Neural cell (in vitro differentiated cells): Measurements from ENCODE around the gene DNAH5. TPM values are rescaled to one million over a fixed set of nuclear protein-coding genes. Genes with fewer than 3 reads are reported as not detected.
A peak's percentile ranks its signal among the peaks of the same experiment; 100 is the strongest.

Experiments
- H2AFZ ChIP-seq: fragments of 200-600, 300-800 bp; sonication (generic), shearing (Covaris generic); 2 replicates; pipeline ENCODE4 v1.6.0; 2014; ENCODE audit warnings: low read depth, mild to moderate bottlenecking, antibody characterized with exemption, low read length, moderate library complexity
- H3F3A ChIP-seq: fragments of 200-600 bp; shearing (Covaris generic); 2 replicates; pipeline ENCODE4 v1.6.1; 2016; ENCODE audit warnings: mild to moderate bottlenecking, moderate library complexity, mixed read lengths, antibody characterized with exemption, low read length; ENCODE audit not compliant: insufficient read depth, poor library complexity, severe bottlenecking
- H3K27ac ChIP-seq: fragments of 200-600, 300-800 bp; sonication (generic), shearing (Covaris generic); 2 replicates; pipeline ENCODE4 v1.5.1; 2014; ENCODE audit warnings: mild to moderate bottlenecking, low read length, moderate library complexity
- H3K27me3 ChIP-seq: fragments of 300-800, 200-600 bp; sonication (generic), shearing (Covaris generic); 2 replicates; pipeline ENCODE4 v1.6.0; 2014; ENCODE audit warnings: mild to moderate bottlenecking, low read depth, low read length, moderate library complexity; ENCODE audit not compliant: insufficient read depth
- H3K36me3 ChIP-seq: fragments of 300-800, 200-600 bp; sonication (generic), shearing (Covaris generic); 2 replicates; pipeline ENCODE4 v1.5.1; 2014; ENCODE audit warnings: mild to moderate bottlenecking, antibody characterized with exemption, low read length, moderate library complexity; ENCODE audit not compliant: insufficient read depth
- H3K4me2 ChIP-seq: fragments of 300-800, 200-600 bp; sonication (generic), shearing (Covaris generic); 2 replicates; pipeline ENCODE4 v1.6.0; 2014; ENCODE audit warnings: mild to moderate bottlenecking, low read length
- H3K4me3 ChIP-seq: fragments of 300-800, 200-600 bp; sonication (generic), shearing (Covaris generic); 2 replicates; pipeline ENCODE4 v1.5.1; 2014; ENCODE audit warnings: mild to moderate bottlenecking, low read length, moderate library complexity
- H3K79me2 ChIP-seq: fragments of 200-600 bp; shearing (Covaris generic); replicated peaks from 2 replicates; pipeline ENCODE4 v1.6.0; 2014; ENCODE audit warnings: mild to moderate bottlenecking, low read length, moderate library complexity; ENCODE audit not compliant: insufficient read depth
- H3K9ac ChIP-seq: fragments of 300-800, 200-600 bp; sonication (generic), shearing (Covaris generic); 2 replicates; pipeline ENCODE4 v1.6.1; 2016; ENCODE audit warnings: mild to moderate bottlenecking, low read length, mixed read lengths
- H3K9me2 ChIP-seq: fragments of 200-600 bp; shearing (Covaris generic); 2 replicates; pipeline ENCODE4 v1.6.1; 2016; ENCODE audit warnings: mild to moderate bottlenecking, low read length, mixed read lengths; ENCODE audit not compliant: insufficient read depth
- H3K9me3 ChIP-seq: fragments of 200-600, 300-800 bp; sonication (generic), shearing (Covaris generic); 2 replicates; pipeline ENCODE4 v1.6.1; 2016; ENCODE audit warnings: mild to moderate bottlenecking, mixed run types, low read length, moderate library complexity, mixed read lengths
- H4K20me1 ChIP-seq: fragments of 200-600 bp; shearing (Covaris generic); 2 replicates; pipeline ENCODE4 v1.6.1; 2016; ENCODE audit warnings: mild to moderate bottlenecking, mixed run types; ENCODE audit not compliant: insufficient read depth
- CTCF ChIP-seq: fragments of 450-650 bp; IDR thresholded peaks from 2 replicates; pipeline ENCODE4 v1.5.1; 2014; ENCODE audit warnings: antibody characterized with exemption, mild to moderate bottlenecking, moderate library complexity; ENCODE audit not compliant: poor library complexity, severe bottlenecking
- EP300 ChIP-seq: fragments of 450-650 bp; conservative IDR thresholded peaks from 2 replicates; pipeline ENCODE4 v1.6.1; 2014; ENCODE audit warnings: antibody characterized with exemption, mild to moderate bottlenecking, moderate library complexity; ENCODE audit not compliant: poor library complexity, severe bottlenecking
- EZH2 ChIP-seq: fragments of 200-600, 300-800 bp; shearing (Covaris generic), sonication (generic); IDR thresholded peaks from 2 replicates; pipeline ENCODE4 v1.6.1; 2014; ENCODE audit warnings: antibody characterized with exemption, low read length, borderline replicate concordance, mild to moderate bottlenecking; ENCODE audit not compliant: insufficient read depth, poor library complexity, severe bottlenecking
- RAD21 ChIP-seq: fragments of 450-650 bp; conservative IDR thresholded peaks from 2 replicates; pipeline ENCODE4 v1.6.1; 2014; ENCODE audit warnings: antibody characterized with exemption, mild to moderate bottlenecking, moderate library complexity
- SMC3 ChIP-seq: fragments of 450-650 bp; conservative IDR thresholded peaks from 2 replicates; pipeline ENCODE4 v1.6.1; 2014; ENCODE audit warnings: antibody characterized with exemption, mild to moderate bottlenecking, moderate library complexity; ENCODE audit not compliant: poor library complexity
- TAF1 ChIP-seq: IDR thresholded peaks from 2 replicates; pipeline ENCODE4 v1.6.1; 2012; ENCODE audit warnings: low read depth
- polyA plus RNA-seq: library from polyadenylated mRNA; depleted of rRNA; stranded (reverse); fragments of >200 nt; gene quantifications from 2 replicates; pipeline ENCODE4 v1.2.3, GENCODE V29; 2014
- TF ChIP-seq, protein P1 (sequence below): IDR thresholded peaks from 2 replicates; pipeline ENCODE4 v1.6.1; 2012; ENCODE audit warnings: borderline replicate concordance

Gene DNAH5
- polyA plus RNA-seq, 1 donor from 2014 or later = 12.8 TPM

DNA sequence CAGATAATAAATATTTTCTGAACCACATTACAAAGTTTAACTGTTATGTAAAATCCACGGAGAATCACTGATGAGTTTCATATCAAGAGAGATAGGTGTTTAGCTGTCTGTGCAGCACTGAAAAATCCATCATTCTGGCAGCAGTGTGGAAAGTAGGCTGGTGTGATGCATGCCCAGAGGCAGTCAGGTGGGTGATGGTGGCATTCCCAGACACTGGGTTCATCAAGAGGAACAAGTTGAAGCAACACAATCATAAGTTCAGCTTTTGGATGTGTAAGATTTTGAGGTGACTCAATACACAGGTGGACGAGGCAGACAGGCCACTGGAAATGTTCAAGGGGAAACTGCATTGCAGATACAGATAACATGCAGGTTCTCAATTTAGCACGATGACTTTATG, 11.9 kb downstream of the DNAH5 start:
- Histone ChIP-seq H3K4me3 (no peak overlapping the region), H3K79me2 (no peaks in the 10 kb centered on the region), H2AFZ (no peak overlapping the region), H3K36me3 (no peaks in the 10 kb centered on the region), H3K27ac (peak overlapping the region; percentile 88), H3K27me3 (no peaks in the 10 kb centered on the region), H3K9me2 (no peaks in the 10 kb centered on the region), H3K9ac (no peak overlapping the region), H3F3A (no peaks in the 10 kb centered on the region), H4K20me1 (no peaks in the 10 kb centered on the region), H3K9me3 (no peaks in the 10 kb centered on the region), H3K4me2 (no peak overlapping the region)
- no peak for TF ChIP-seq SMC3
- no peak for TF ChIP-seq EP300
- TF ChIP-seq EZH2 = no peak
- no peak for TF ChIP-seq TAF1
- TF ChIP-seq, protein P1, sequence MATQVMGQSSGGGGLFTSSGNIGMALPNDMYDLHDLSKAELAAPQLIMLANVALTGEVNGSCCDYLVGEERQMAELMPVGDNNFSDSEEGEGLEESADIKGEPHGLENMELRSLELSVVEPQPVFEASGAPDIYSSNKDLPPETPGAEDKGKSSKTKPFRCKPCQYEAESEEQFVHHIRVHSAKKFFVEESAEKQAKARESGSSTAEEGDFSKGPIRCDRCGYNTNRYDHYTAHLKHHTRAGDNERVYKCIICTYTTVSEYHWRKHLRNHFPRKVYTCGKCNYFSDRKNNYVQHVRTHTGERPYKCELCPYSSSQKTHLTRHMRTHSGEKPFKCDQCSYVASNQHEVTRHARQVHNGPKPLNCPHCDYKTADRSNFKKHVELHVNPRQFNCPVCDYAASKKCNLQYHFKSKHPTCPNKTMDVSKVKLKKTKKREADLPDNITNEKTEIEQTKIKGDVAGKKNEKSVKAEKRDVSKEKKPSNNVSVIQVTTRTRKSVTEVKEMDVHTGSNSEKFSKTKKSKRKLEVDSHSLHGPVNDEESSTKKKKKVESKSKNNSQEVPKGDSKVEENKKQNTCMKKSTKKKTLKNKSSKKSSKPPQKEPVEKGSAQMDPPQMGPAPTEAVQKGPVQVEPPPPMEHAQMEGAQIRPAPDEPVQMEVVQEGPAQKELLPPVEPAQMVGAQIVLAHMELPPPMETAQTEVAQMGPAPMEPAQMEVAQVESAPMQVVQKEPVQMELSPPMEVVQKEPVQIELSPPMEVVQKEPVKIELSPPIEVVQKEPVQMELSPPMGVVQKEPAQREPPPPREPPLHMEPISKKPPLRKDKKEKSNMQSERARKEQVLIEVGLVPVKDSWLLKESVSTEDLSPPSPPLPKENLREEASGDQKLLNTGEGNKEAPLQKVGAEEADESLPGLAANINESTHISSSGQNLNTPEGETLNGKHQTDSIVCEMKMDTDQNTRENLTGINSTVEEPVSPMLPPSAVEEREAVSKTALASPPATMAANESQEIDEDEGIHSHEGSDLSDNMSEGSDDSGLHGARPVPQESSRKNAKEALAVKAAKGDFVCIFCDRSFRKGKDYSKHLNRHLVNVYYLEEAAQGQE = no peak
- TF ChIP-seq CTCF = no peak
- no peak for TF ChIP-seq RAD21

- Histone ChIP-seq H3K27ac (peak overlapping the region; percentile 88), H3K79me2 (no peaks in the 10 kb centered on the region), H3K27me3 (no peaks in the 10 kb centered on the region), H3F3A (no peaks in the 10 kb centered on the region), H3K9ac (peak overlapping the region; percentile 13), H3K4me3 (no peak overlapping the region), H2AFZ (no peak overlapping the region), H3K9me2 (no peaks in the 10 kb centered on the region), H4K20me1 (no peaks in the 10 kb centered on the region), H3K9me3 (no peaks in the 10 kb centered on the region), H3K4me2 (no peak overlapping the region), H3K36me3 (no peaks in the 10 kb centered on the region)
- TF ChIP-seq SMC3 = no peak
- TF ChIP-seq, protein P1 = no peak
Measured at GRCh38 chr5:13932011-13932410, 12.5 kb downstream of the DNAH5 start.
